ENCODE results near the gene CCDC134. TPM values are rescaled to one million over a fixed set of nuclear protein-coding genes. Genes with fewer than 3 reads are reported as not detected.

Gene CCDC134
- total and polyA plus RNA-seq, 2 of the 8 experiments (the other 6 are each of a cell fraction or from before 2014, with no cell fraction given), result 7.7 to 20.0 TPM

DNA sequence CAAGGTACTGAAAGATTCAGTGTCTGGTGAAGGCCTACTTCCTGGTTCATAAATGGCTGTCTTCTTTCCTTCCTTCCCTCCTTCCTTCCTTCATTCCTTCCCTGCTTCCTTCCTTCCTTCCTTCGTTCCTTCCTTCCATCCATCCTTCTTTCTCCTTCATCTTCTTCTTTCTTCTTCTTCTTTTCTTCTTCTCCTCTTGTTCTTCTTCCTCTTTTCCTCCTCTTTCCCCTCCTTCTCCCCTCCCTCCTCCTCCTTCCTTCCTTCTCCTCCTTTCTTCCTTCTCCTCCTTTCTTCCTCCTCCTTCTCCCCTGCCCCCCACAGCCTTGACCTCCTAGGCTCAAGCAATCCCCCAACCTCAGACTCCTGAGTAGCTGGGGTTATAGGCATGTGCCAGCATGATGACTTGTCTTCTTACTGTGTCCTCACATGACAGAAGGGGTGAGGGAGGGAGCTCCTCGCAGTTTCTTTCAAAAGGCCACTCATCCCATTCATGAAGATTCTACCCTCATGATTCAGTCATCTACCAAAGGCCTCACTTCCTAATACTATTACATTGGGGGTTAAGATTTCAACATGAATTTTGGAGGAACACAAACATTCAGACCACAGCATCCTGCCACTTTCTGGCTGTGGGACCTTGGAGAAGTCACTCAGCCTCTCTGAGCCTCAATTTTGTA is 22.6 kb upstream of the CCDC134 start (continued):
- TF ChIP-seq, protein P1, sequence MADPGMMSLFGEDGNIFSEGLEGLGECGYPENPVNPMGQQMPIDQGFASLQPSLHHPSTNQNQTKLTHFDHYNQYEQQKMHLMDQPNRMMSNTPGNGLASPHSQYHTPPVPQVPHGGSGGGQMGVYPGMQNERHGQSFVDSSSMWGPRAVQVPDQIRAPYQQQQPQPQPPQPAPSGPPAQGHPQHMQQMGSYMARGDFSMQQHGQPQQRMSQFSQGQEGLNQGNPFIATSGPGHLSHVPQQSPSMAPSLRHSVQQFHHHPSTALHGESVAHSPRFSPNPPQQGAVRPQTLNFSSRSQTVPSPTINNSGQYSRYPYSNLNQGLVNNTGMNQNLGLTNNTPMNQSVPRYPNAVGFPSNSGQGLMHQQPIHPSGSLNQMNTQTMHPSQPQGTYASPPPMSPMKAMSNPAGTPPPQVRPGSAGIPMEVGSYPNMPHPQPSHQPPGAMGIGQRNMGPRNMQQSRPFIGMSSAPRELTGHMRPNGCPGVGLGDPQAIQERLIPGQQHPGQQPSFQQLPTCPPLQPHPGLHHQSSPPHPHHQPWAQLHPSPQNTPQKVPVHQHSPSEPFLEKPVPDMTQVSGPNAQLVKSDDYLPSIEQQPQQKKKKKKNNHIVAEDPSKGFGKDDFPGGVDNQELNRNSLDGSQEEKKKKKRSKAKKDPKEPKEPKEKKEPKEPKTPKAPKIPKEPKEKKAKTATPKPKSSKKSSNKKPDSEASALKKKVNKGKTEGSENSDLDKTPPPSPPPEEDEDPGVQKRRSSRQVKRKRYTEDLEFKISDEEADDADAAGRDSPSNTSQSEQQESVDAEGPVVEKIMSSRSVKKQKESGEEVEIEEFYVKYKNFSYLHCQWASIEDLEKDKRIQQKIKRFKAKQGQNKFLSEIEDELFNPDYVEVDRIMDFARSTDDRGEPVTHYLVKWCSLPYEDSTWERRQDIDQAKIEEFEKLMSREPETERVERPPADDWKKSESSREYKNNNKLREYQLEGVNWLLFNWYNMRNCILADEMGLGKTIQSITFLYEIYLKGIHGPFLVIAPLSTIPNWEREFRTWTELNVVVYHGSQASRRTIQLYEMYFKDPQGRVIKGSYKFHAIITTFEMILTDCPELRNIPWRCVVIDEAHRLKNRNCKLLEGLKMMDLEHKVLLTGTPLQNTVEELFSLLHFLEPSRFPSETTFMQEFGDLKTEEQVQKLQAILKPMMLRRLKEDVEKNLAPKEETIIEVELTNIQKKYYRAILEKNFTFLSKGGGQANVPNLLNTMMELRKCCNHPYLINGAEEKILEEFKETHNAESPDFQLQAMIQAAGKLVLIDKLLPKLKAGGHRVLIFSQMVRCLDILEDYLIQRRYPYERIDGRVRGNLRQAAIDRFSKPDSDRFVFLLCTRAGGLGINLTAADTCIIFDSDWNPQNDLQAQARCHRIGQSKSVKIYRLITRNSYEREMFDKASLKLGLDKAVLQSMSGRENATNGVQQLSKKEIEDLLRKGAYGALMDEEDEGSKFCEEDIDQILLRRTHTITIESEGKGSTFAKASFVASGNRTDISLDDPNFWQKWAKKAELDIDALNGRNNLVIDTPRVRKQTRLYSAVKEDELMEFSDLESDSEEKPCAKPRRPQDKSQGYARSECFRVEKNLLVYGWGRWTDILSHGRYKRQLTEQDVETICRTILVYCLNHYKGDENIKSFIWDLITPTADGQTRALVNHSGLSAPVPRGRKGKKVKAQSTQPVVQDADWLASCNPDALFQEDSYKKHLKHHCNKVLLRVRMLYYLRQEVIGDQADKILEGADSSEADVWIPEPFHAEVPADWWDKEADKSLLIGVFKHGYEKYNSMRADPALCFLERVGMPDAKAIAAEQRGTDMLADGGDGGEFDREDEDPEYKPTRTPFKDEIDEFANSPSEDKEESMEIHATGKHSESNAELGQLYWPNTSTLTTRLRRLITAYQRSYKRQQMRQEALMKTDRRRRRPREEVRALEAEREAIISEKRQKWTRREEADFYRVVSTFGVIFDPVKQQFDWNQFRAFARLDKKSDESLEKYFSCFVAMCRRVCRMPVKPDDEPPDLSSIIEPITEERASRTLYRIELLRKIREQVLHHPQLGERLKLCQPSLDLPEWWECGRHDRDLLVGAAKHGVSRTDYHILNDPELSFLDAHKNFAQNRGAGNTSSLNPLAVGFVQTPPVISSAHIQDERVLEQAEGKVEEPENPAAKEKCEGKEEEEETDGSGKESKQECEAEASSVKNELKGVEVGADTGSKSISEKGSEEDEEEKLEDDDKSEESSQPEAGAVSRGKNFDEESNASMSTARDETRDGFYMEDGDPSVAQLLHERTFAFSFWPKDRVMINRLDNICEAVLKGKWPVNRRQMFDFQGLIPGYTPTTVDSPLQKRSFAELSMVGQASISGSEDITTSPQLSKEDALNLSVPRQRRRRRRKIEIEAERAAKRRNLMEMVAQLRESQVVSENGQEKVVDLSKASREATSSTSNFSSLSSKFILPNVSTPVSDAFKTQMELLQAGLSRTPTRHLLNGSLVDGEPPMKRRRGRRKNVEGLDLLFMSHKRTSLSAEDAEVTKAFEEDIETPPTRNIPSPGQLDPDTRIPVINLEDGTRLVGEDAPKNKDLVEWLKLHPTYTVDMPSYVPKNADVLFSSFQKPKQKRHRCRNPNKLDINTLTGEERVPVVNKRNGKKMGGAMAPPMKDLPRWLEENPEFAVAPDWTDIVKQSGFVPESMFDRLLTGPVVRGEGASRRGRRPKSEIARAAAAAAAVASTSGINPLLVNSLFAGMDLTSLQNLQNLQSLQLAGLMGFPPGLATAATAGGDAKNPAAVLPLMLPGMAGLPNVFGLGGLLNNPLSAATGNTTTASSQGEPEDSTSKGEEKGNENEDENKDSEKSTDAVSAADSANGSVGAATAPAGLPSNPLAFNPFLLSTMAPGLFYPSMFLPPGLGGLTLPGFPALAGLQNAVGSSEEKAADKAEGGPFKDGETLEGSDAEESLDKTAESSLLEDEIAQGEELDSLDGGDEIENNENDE (IDR thresholded peaks at IDR 0.05; ENCODE audit: insufficient replicate concordance, low read length), result no peak
- TF ChIP-seq CHD1 (IDR thresholded peaks at IDR 0.05; ENCODE audit: low read depth, low read length) (no peak), EGR1 (IDR thresholded peaks at IDR 0.05; ENCODE audit: borderline replicate concordance, low read depth, low read length) (no peak), CHD2 (IDR thresholded peaks at IDR 0.05; ENCODE audit: low read length) (no peak), CEBPB (IDR thresholded peaks at IDR 0.05; ENCODE audit: low read depth, low read length) (no peak), CBX8 (IDR thresholded peaks at IDR 0.05; ENCODE audit: borderline replicate concordance, low read depth, low read length) (no peak), BCL11A (IDR thresholded peaks at IDR 0.05; ENCODE audit: low read depth in 2 of 2, low read length in 2 of 2) (no peak), SAP30 (IDR thresholded peaks at IDR 0.05; ENCODE audit: insufficient read depth, insufficient replicate concordance, low read length) (no peak)

Measured in H1 (cell line).